HL-60/S4 treated with phorbol 12-myristate 13-acetate at 8.2 ng/mL for 4 days and 3 days (cell line): Measurements from ENCODE around the gene IRS1.

Source experiments
- in situ Hi-C: fragments of 300-500 bp; cut with MboI; formaldehyde crosslinking; loops from 2 replicates; pipeline ENCODE4 v1.15.0; 2022; ENCODE audit warnings: low sequenced_read_pairs

IRS1 gene

DNA sequence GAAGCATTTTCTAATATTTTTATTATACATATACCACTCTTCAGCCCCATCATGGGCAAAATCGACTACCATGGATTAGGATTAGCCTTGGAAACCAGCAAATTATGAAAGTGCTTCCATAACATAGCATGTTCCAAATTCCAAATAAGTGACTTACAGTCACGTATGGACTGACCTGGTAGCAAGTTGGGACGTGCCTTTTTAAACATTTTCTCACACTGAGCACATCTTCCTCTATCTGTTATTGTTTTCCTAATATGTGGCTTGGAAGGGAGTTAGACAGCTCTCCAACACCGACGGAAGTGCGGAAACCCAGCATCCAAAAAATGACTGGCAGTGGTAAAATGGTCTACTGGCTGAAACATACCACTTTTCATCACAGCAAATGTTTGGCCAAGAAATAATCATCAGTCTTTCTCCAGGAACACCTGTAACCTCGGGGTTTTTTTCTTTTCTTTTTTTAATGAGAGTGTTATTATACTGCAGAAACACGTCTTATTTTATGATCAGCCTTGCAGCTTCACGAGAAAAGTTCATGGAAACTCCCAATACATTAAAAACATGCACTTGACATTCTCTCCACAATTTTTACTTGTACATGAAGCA is 107.0 kb downstream of the IRS1 start:
- in situ Hi-C loops, result no loop called here

GRCh38 chr2:226691255-226691654 is 108.4 kb downstream of the IRS1 start:
- in situ Hi-C loops, result no loop called here

GRCh38 chr2:226690461-226691024 is 109.1 kb downstream of the IRS1 start:
- in situ Hi-C loops, result no loop called here

DNA sequence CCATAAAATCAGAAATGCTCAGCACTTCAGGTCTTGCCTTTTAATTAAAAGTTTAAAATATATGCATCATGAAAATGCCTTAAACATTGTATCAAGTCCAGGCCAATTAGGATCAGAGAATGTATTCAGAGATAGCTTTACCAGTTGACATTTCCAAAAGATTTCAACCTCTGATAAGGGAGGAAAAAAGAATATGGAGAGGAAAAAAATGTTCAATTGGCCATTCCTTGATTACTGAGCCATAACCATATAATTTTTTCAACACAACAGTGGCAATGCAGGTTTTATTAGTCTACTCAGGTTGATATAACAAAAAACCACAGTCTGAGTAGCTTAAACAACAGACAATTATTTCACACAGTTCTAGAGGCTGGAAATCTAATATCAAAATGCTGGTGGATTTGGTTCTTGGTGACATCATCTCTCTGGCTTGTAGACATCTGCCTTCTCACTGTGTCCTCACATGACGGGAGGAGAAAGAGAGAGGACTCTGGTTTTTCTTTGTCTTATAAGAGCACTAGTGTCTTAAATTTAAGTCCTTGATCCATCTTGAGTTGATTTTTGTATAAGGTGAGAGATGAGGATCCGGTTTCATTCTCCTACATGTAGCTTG is 111.9 kb downstream of the IRS1 start:
- in situ Hi-C loops, result no loop called here

- in situ Hi-C loops, result no loop called here
Measured at GRCh38 chr2:226684563-226684959, 115.1 kb downstream of the IRS1 start.

DNA sequence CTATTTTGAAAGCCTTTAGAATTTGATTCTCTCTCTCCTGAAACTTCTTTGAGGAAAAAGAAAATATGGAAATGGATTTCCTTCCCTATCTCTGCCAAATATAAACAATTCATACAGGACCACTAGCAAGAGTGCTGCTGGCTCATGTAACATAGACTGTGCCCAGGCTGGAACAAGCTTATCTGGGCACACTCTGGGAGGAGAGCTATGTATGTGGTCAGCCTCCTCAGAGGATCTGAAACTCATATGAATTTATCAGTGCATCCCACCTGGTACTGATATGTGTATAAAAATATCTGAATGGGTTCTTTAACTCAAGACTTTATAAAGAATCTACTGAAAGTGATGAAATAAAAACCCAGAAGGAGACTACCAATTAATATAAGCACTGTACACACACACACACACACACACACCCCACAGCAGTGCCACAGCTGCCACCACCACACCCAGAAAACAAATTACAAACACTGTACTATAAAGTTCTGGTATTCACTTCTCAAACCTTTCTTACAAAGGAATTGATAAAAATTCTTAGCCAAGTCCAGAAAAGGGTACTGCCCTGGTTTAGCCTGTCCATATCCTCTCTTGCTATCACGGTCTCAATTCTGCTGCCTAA is 115.6 kb downstream of the IRS1 start:
- in situ Hi-C loops, result no loop called here

DNA sequence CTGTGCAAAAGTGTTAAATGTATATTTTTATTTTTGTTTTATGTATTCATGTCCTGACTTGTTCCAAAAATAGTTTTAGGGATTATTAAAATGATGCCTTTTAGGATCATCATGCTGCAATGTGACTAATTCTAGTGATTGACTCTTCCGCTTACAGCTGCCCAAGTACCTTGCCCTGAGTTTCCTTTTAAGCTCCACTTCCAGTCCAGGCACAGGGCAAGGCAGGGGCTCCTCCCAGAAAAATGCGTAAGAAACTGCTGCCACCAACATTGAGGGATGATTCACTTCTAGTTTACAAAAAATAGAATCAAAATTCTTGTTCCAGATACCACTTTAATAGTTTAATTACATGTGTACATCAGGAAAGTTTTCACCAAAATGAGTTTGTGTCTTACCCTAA is 116.4 kb downstream of the IRS1 start:
- in situ Hi-C loops, result no loop called here
